H7 (cell line): ENCODE data around the gene ZGPAT. TPM values are rescaled to one million over a fixed set of nuclear protein-coding genes. Genes with fewer than 3 reads are reported as not detected.

Source experiments
- total RNA-seq: library from RNA; depleted of rRNA; stranded (reverse); fragments of >200 nt; shearing (Covaris generic); gene quantifications from 2 replicates; pipeline ENCODE4 v1.2.3, GENCODE V29; 2014; rRNA removed

The ZGPAT gene
- total RNA-seq, 1 experiment from 2014 or later: 52.0 TPM

Other genes with a start within 250 kb of the ZGPAT start
- gene KCNQ2, start 235.4 kb upstream of the ZGPAT start, total RNA-seq: 92.6 and 129 TPM in 2 replicates
- 30.7 and 37.1 TPM in 2 replicates for gene EEF1A2, start 209.0 kb upstream of the ZGPAT start, total RNA-seq
- gene PPDPF, start 187.3 kb upstream of the ZGPAT start, total RNA-seq: 79.7 and 94.2 TPM in 2 replicates
- gene PTK6, start 170.7 kb upstream of the ZGPAT start, total RNA-seq: 0.14 and 0.30 TPM in 2 replicates
- 0.21 and 0.33 TPM in 2 replicates for gene SRMS, start 160.3 kb upstream of the ZGPAT start, total RNA-seq
- 6.4 and 8.0 TPM in 2 replicates for gene FNDC11, start 153.9 kb upstream of the ZGPAT start, total RNA-seq
- gene HELZ2, start 133.8 kb upstream of the ZGPAT start, total RNA-seq: 20.1 and 27.5 TPM in 2 replicates
- 17.0 and 21.4 TPM in 2 replicates for gene GMEB2, start 80.9 kb upstream of the ZGPAT start, total RNA-seq
- gene STMN3, start 54.6 kb upstream of the ZGPAT start, total RNA-seq: 24.9 and 32.7 TPM in 2 replicates
- 15.1 and 22.4 TPM in 2 replicates for gene RTEL1, start 49.7 kb upstream of the ZGPAT start, total RNA-seq
- gene TNFRSF6B, start 11.4 kb upstream of the ZGPAT start, total RNA-seq: not detected in 2 replicates
- gene ARFRP1, start 63 bp upstream of the ZGPAT start, total RNA-seq: 24.2 and 26.2 TPM in 2 replicates
- 7.7 and 10.5 TPM in 2 replicates for gene LIME1, start 28.6 kb downstream of the ZGPAT start, total RNA-seq
- gene SLC2A4RG, start 31.7 kb downstream of the ZGPAT start, total RNA-seq: 38.3 and 62.2 TPM in 2 replicates
- 13.5 and 20.0 TPM in 2 replicates for gene ZBTB46, start 123.2 kb downstream of the ZGPAT start, total RNA-seq
- not detected in 2 replicates for gene ABHD16B, start 153.5 kb downstream of the ZGPAT start, total RNA-seq
- 76.0 and 79.3 TPM in 2 replicates for gene TPD52L2, start 157.2 kb downstream of the ZGPAT start, total RNA-seq
- gene DNAJC5, start 187.1 kb downstream of the ZGPAT start, total RNA-seq: 29.2 and 30.8 TPM in 2 replicates
- gene UCKL1, start 248.4 kb downstream of the ZGPAT start, total RNA-seq: 21.8 and 26.6 TPM in 2 replicates